ENCODE measurements around the gene SND1. TPM values are rescaled to one million over a fixed set of nuclear protein-coding genes. Genes with fewer than 3 reads are reported as not detected.

The SND1 gene
- polyA plus RNA-seq, 3 donors: 46.5 to 97.3 (median 79.8) TPM

DNA sequence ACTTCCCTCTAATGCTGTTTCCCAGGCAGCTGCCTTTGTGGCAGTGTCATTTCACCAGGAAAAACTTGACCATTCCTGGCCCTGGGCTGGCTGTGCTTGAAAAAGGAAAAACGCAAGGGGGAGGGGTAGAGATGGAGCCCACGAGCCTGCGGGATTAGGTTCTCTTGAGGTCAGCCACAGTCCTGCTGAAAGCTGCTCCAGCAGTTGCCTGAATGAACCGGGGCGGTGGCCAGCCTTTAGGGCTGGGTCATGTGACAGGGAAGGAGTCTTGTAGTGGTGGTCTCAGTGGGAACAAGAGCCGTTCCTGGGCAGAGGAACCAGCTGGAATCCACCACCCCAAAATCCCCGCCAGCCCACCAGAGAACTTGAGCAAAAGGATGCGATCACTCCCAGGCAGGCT, 430.4 kb downstream of the SND1 start:
- Mint-ChIP-seq H3K4me1 (no peaks in the 10 kb centered on the region), H3K4me3 (no peak overlapping the region), H3K36me3 (peaks cover 79 to 95% of the 10 kb centered on the region in 2 donors), H3K27ac (peak overlapping the region in 2 of 7 donors; percentile 10 to 62), H3K9me3 (no peaks in the 10 kb centered on the region), H3K27me3 (ENCODE audit: low read depth in 3 of 3) (no peaks in the 10 kb centered on the region)
- Histone ChIP-seq H4K20me1 (ENCODE audit: insufficient read depth, low read length) (no peaks in the 10 kb centered on the region), H3K4me2 (replicated peaks; ENCODE audit: extremely low read depth, low read length, poor library complexity, severe bottlenecking) (no peak overlapping the region), H3K4me3 (replicated peaks in 1 of 3; ENCODE audit: low read depth in 2 of 3, low read length in 3 of 3) (no peak overlapping the region), H3K27me3 (ENCODE audit: control insufficient read depth in 2 of 2, insufficient read depth in 2 of 2, low read length in 2 of 2) (no peaks in the 10 kb centered on the region), H3K36me3 (replicated peaks in 1 of 2; ENCODE audit: control insufficient read depth in 1 of 2, insufficient read depth in 2 of 2, low read length in 2 of 2) (peaks cover 71 to 100% of the 10 kb centered on the region in 2 donors), H3K9me3 (replicated peaks in 1 of 2; ENCODE audit: control insufficient read depth in 1 of 2, insufficient read depth in 1 of 2, low read length in 2 of 2) (no peaks in the 10 kb centered on the region), H3K27ac (ENCODE audit: low read depth in 1 of 2, low read length in 2 of 2) (no peak overlapping the region), H3K4me1 (ENCODE audit: control insufficient read depth in 1 of 2, insufficient read depth in 2 of 2, low read length in 2 of 2) (no peaks in the 10 kb centered on the region), H3K9ac (ENCODE audit: insufficient read depth, low read length, poor library complexity, severe bottlenecking) (no peak overlapping the region), H3K79me2 (ENCODE audit: insufficient read depth, low read length) (no peaks in the 10 kb centered on the region), H2AFZ (ENCODE audit: insufficient read depth, low read depth, low read length, poor library complexity, severe bottlenecking) (no peak overlapping the region)
- DNase-seq: no peak
- 93% methylated on average over 2 of the region's 8 CpGs for WGBS (ENCODE audit: insufficient coverage)
- intact Hi-C loops (cut with micrococcal nuclease): no loop called here
- TF ChIP-seq, protein P1, sequence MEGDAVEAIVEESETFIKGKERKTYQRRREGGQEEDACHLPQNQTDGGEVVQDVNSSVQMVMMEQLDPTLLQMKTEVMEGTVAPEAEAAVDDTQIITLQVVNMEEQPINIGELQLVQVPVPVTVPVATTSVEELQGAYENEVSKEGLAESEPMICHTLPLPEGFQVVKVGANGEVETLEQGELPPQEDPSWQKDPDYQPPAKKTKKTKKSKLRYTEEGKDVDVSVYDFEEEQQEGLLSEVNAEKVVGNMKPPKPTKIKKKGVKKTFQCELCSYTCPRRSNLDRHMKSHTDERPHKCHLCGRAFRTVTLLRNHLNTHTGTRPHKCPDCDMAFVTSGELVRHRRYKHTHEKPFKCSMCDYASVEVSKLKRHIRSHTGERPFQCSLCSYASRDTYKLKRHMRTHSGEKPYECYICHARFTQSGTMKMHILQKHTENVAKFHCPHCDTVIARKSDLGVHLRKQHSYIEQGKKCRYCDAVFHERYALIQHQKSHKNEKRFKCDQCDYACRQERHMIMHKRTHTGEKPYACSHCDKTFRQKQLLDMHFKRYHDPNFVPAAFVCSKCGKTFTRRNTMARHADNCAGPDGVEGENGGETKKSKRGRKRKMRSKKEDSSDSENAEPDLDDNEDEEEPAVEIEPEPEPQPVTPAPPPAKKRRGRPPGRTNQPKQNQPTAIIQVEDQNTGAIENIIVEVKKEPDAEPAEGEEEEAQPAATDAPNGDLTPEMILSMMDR (IDR thresholded peaks at IDR 0.05): no peak

DNA sequence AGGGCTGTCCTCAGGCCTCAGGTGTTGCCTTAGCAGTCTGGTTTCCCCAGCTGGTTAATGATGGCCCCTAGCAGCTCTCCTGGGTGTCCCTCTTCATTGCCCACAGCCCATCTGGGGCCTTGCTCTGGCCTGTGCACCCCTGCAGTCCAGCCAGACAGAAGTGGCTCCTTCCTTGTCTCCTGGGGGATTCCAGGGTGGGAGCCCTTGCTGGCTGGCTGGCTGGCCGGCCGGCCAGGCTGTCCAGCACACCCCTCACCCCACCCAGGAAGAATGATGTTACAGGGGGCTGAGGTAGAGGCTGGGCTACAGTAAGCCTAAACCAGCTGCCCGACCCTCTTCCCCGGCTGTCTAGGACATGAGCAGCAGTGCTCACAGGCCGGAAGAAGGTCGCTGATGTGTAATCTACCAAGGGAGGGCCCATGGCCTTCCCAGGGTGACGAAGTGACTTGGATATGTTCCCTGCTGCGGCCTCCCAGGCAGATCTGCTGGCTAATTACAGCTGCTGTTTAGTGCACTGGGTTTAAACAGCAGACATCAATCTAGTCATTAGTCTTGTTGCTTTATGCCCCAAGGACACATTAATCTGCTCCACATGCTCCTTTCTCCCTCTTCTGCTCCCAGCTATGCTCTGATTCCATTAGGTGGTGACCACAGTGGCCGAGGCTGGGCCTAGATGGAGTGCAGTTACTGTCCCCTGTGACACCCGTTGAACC, 433.1 kb downstream of the SND1 start:
- Mint-ChIP-seq H3K27ac (peak overlapping the region in 2 of 7 donors; percentile 5 to 30), H3K4me3 (no peak overlapping the region), H3K4me1 (no peaks in the 10 kb centered on the region), H3K27me3 (ENCODE audit: low read depth in 3 of 3) (peaks cover 0 to 2% (median 0%) of the 10 kb centered on the region in 3 donors), H3K9me3 (no peaks in the 10 kb centered on the region), H3K36me3 (peaks cover 81 to 92% of the 10 kb centered on the region in 2 donors)
- H3K9me3 ChIP-seq (replicated peaks in 1 of 2; ENCODE audit: control insufficient read depth in 1 of 2, insufficient read depth in 1 of 2, low read length in 2 of 2): no peaks in the 10 kb centered on the region
- TF ChIP-seq, protein P1 (IDR thresholded peaks at IDR 0.05): no peak
- no peak for DNase-seq
- no peaks in the 10 kb centered on the region for H3K27me3 ChIP-seq (ENCODE audit: control insufficient read depth in 2 of 2, insufficient read depth in 2 of 2, low read length in 2 of 2)
- intact Hi-C loops (cut with micrococcal nuclease): no loop called here
- no peaks in the 10 kb centered on the region for H3K4me1 ChIP-seq (ENCODE audit: control insufficient read depth in 1 of 2, insufficient read depth in 2 of 2, low read length in 2 of 2)
- WGBS (ENCODE audit: insufficient coverage): 97% methylated on average over 8 of the region's 10 CpGs
- no peak overlapping the region for H3K4me2 ChIP-seq (replicated peaks; ENCODE audit: extremely low read depth, low read length, poor library complexity, severe bottlenecking)
- H3K4me3 ChIP-seq (replicated peaks in 1 of 3; ENCODE audit: low read depth in 2 of 3, low read length in 3 of 3): no peak overlapping the region
- no peak overlapping the region for H2AFZ ChIP-seq (ENCODE audit: insufficient read depth, low read depth, low read length, poor library complexity, severe bottlenecking)
- no peak overlapping the region for H3K27ac ChIP-seq (ENCODE audit: low read depth in 1 of 2, low read length in 2 of 2)
- H3K9ac ChIP-seq (ENCODE audit: insufficient read depth, low read length, poor library complexity, severe bottlenecking): no peak overlapping the region
- peaks cover 68 to 98% of the 10 kb centered on the region in 2 donors for H3K36me3 ChIP-seq (replicated peaks in 1 of 2; ENCODE audit: control insufficient read depth in 1 of 2, insufficient read depth in 2 of 2, low read length in 2 of 2)
- H4K20me1 ChIP-seq (ENCODE audit: insufficient read depth, low read length): no peaks in the 10 kb centered on the region
- no peaks in the 10 kb centered on the region for H3K79me2 ChIP-seq (ENCODE audit: insufficient read depth, low read length)

Data from CD14-positive monocyte (primary cell).